ENCODE data around the gene FHOD3.

FHOD3 gene

GRCh38 chr18:36464126-36464651 is 166.7 kb downstream of the FHOD3 start:
- TF ChIP-seq, protein P1, sequence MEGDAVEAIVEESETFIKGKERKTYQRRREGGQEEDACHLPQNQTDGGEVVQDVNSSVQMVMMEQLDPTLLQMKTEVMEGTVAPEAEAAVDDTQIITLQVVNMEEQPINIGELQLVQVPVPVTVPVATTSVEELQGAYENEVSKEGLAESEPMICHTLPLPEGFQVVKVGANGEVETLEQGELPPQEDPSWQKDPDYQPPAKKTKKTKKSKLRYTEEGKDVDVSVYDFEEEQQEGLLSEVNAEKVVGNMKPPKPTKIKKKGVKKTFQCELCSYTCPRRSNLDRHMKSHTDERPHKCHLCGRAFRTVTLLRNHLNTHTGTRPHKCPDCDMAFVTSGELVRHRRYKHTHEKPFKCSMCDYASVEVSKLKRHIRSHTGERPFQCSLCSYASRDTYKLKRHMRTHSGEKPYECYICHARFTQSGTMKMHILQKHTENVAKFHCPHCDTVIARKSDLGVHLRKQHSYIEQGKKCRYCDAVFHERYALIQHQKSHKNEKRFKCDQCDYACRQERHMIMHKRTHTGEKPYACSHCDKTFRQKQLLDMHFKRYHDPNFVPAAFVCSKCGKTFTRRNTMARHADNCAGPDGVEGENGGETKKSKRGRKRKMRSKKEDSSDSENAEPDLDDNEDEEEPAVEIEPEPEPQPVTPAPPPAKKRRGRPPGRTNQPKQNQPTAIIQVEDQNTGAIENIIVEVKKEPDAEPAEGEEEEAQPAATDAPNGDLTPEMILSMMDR (conservative IDR thresholded peaks at IDR 0.05; ENCODE audit: low read length): no peak
- DNase-seq (ENCODE audit: low read depth): no peak
- H3K4me3 ChIP-seq (ENCODE audit: low read length): no peak overlapping the region

GRCh38 chr18:36465276-36465675 is 167.8 kb downstream of the FHOD3 start:
- H3K4me3 ChIP-seq (ENCODE audit: low read length): no peak overlapping the region
- TF ChIP-seq, protein P1 (conservative IDR thresholded peaks at IDR 0.05; ENCODE audit: low read length): no peak
- DNase-seq (ENCODE audit: low read depth): no peak

- DNase-seq (ENCODE audit: low read depth): no peak
- TF ChIP-seq, protein P1 (conservative IDR thresholded peaks at IDR 0.05; ENCODE audit: low read length): no peak
- no peak overlapping the region for H3K4me3 ChIP-seq (ENCODE audit: low read length)
Measured at GRCh38 chr18:36465970-36466369, 168.5 kb downstream of the FHOD3 start.

DNA sequence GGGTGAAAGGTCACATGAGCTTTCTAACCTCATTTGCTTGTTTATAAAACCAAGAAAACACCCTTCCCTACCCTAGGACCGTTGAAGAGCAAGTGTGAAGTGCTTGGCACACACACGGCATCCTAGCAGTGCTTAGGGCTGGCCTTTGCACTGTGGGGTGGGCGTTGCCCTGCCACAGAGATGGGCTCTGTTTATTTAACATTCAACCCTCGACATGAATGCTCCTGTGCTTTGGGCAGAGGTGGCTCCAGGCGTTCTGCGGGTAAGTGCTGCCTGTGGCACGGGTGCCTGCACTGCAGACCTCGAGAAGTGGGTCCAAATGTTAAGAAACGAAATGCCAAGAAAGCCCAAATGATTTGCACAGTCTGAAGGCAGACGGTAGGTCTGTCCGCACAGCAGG is 170.1 kb downstream of the FHOD3 start:
- TF ChIP-seq, protein P1 (conservative IDR thresholded peaks at IDR 0.05; ENCODE audit: low read length): no peak
- no peak overlapping the region for H3K4me3 ChIP-seq (ENCODE audit: low read length)
- DNase-seq (ENCODE audit: low read depth): no peak

GRCh38 chr18:36468161-36468560 is 170.6 kb downstream of the FHOD3 start:
- H3K4me3 ChIP-seq (ENCODE audit: low read length): no peak overlapping the region
- no peak for DNase-seq (ENCODE audit: low read depth)
- TF ChIP-seq, protein P1 (conservative IDR thresholded peaks at IDR 0.05; ENCODE audit: low read length): no peak

DNA sequence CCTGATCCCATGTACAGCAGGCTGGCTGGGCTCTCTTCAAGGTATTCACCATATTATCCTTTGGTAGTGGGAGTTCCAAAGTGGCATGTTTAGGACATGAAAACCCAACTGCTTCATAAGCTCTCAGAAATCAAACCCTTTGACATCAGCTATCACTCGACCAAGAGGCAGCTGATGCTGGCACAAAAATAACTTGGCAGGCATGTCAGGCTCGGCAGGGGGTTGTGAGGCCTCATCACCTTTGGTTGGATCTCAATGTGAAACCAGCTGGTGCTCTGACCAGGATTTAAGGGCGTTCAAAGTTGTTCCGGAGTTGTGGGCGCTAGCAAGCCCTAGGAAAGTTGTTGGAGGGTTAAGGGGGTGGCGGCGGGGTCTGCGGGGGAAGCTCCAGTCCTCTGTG is 171.9 kb downstream of the FHOD3 start:
- H3K4me3 ChIP-seq (ENCODE audit: low read length): no peak overlapping the region
- no peak for DNase-seq (ENCODE audit: low read depth)
- TF ChIP-seq, protein P1 (conservative IDR thresholded peaks at IDR 0.05; ENCODE audit: low read length): no peak

DNA sequence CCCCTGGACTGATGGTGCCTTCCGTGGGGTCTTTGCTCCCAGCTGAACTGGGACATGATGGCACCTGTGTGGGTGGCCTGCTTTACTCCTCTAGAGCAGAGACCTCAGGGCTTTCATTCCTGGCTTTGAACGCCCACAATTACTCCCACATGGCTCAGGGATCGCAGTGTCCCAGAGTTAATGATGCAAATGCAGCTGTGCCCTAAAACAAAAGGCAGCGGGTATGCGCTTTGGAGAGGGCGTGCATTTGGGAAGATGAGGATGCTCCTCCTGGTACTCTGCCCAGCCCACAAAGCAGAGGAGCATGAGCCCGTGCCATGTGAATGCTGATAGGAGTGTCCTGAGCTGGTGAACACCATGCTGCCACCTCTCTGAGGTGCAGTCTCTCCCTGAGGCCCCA is 173.4 kb downstream of the FHOD3 start:
- no peak for DNase-seq (ENCODE audit: low read depth)
- TF ChIP-seq, protein P1 (conservative IDR thresholded peaks at IDR 0.05; ENCODE audit: low read length): no peak
- no peak overlapping the region for H3K4me3 ChIP-seq (ENCODE audit: low read length)
